HFFc6 (cell line): ENCODE data around the gene HERC3. TPM values are rescaled to one million over a fixed set of nuclear protein-coding genes. Genes with fewer than 3 reads are reported as not detected.
"Not testable (repeated sequence)": the region's sequence is repeated elsewhere in the genome, so short reads cannot be mapped to it uniquely, and the experiment has no call there.

Source experiments
- DNase-seq: peaks from one replicate; pipeline ENCODE4 v3.0.0-alpha.2; 2018
- H3K27ac Mint-ChIP-seq: 2 replicates; pipeline ENCODE4 v1.8.0; 2020; ENCODE audit warnings: mild to moderate bottlenecking, mixed read lengths
- H3K27me3 Mint-ChIP-seq: 2 replicates; pipeline ENCODE4 v1.8.0; 2021; ENCODE audit warnings: mild to moderate bottlenecking, moderate library complexity, mixed read lengths; ENCODE audit not compliant: insufficient read depth
- H3K36me3 Mint-ChIP-seq: 2 replicates; pipeline ENCODE4 v1.8.0; 2021; ENCODE audit warnings: low read depth, mixed read lengths
- H3K4me1 Mint-ChIP-seq: 2 replicates; pipeline ENCODE4 v1.8.0; 2020; ENCODE audit warnings: low read depth, mixed read lengths
- H3K4me3 Mint-ChIP-seq: 2 replicates; pipeline ENCODE4 v1.8.0; 2020; ENCODE audit warnings: mild to moderate bottlenecking, moderate library complexity, mixed read lengths
- H3K9me3 Mint-ChIP-seq: 2 replicates; pipeline ENCODE4 v1.8.0; 2020; ENCODE audit warnings: mild to moderate bottlenecking, mixed read lengths
- total RNA-seq, 6 experiments: library from RNA; stranded (reverse); fragmentation: NEBNext Ultra II Directional; extraction: Animal tissue kit (Norgen Biotek cat#: 25700); gene quantifications; 2 replicates in 1 of 6; 3 replicates in 5 of 6; pipeline ENCODE4 v1.2.3, GENCODE V29; 2021
- TF ChIP-seq, protein P1 (sequence below): fragments of 200-600 bp; sonication (generic); IDR thresholded peaks from 2 replicates; pipeline ENCODE4 v1.5.0; 2021; ENCODE audit warnings: antibody characterized with exemption, mild to moderate bottlenecking

Gene HERC3
- total RNA-seq, 6 experiments from 2014 or later, result 16.5 to 32.2 (median 26.6) TPM

DNA sequence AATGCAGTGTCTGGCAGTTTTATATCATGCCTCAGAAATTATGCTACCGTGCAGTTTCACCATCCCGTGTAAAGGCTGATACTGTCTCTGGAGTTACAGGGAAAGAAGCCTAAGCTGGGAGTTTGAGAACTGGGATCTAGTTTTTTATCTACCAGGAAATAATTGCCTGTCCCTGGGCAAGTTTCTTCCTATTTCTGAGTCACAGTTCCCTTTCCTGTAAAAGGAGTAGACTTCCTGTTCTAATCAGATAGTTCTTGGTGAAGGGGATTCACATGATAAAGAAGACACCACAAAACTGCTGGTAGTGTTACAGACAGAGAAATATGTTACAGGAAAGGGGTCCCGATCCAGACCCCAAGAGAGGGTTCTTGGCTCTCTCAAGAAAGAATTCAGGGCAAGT lies 17.1 kb downstream of the HERC3 start:
- H3K27me3 Mint-ChIP-seq, result no peaks in the 10 kb centered on the region
- peaks cover 41% of the 10 kb centered on the region for H3K36me3 Mint-ChIP-seq
- H3K27ac Mint-ChIP-seq, result peak overlapping the region; percentile 46; the same call in 1 of the 2 replicates
- no peak overlapping the region for H3K4me3 Mint-ChIP-seq
- TF ChIP-seq, protein P1, sequence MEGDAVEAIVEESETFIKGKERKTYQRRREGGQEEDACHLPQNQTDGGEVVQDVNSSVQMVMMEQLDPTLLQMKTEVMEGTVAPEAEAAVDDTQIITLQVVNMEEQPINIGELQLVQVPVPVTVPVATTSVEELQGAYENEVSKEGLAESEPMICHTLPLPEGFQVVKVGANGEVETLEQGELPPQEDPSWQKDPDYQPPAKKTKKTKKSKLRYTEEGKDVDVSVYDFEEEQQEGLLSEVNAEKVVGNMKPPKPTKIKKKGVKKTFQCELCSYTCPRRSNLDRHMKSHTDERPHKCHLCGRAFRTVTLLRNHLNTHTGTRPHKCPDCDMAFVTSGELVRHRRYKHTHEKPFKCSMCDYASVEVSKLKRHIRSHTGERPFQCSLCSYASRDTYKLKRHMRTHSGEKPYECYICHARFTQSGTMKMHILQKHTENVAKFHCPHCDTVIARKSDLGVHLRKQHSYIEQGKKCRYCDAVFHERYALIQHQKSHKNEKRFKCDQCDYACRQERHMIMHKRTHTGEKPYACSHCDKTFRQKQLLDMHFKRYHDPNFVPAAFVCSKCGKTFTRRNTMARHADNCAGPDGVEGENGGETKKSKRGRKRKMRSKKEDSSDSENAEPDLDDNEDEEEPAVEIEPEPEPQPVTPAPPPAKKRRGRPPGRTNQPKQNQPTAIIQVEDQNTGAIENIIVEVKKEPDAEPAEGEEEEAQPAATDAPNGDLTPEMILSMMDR, result no peak
- no peaks in the 10 kb centered on the region for H3K9me3 Mint-ChIP-seq
- no peak for DNase-seq
- peaks cover 56% of the 10 kb centered on the region for H3K4me1 Mint-ChIP-seq

DNA sequence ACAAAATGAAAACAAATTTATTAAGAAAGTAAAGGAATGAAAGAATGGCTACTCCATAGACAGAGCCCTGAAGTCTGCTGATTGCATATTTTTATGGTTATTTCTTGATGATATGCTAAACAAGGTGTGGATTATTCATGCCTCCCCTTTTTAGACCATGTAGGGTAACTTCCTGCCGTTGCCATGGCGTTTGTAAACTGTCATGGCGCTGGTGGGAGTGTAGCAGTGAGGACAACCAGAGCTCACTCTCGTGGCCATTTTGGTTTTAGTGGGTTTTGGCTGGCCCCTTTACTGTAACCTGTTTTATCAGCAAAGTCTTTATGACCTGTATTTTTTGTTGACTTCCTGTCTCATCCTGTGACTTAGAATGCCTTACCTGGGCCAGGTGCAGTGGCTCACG lies 17.5 kb downstream of the HERC3 start:
- H3K4me3 Mint-ChIP-seq, H3K27me3 Mint-ChIP-seq, H3K9me3 Mint-ChIP-seq, DNase-seq: not testable (repeated sequence)
- peak overlapping the region; percentile 46; the same call in 1 of the 2 replicates for H3K27ac Mint-ChIP-seq
- H3K36me3 Mint-ChIP-seq, result peaks cover 37% of the 10 kb centered on the region
- H3K4me1 Mint-ChIP-seq, result peaks cover 60% of the 10 kb centered on the region

DNA sequence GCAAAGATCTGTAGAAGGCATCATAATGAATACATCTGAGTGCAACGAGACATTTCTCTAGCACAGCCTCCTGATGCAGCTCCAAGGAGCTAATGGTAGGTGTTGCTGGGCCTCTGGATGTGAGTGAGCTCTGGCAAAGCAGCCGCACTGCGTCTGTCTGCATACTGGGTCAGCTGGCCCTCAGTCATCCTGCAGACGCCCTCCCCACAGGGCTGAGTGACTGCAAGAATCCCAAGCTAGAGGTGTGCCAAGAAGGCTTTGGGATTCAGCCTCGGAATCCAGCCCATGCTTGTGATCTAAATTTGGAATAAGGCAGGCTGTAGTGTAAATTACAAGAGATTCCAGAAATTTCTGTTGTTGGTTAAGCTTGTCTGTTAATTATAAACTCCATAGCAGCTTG lies 18.5 kb downstream of the HERC3 start:
- no peak for DNase-seq
- H3K4me3 Mint-ChIP-seq, result peak overlapping the region; percentile 32
- peaks cover 67% of the 10 kb centered on the region for H3K4me1 Mint-ChIP-seq
- H3K9me3 Mint-ChIP-seq, result no peaks in the 10 kb centered on the region
- H3K27me3 Mint-ChIP-seq, result no peaks in the 10 kb centered on the region
- H3K36me3 Mint-ChIP-seq, result peaks cover 31% of the 10 kb centered on the region
- TF ChIP-seq, protein P1, result no peak
- H3K27ac Mint-ChIP-seq, result peak overlapping the region; percentile 82

DNA sequence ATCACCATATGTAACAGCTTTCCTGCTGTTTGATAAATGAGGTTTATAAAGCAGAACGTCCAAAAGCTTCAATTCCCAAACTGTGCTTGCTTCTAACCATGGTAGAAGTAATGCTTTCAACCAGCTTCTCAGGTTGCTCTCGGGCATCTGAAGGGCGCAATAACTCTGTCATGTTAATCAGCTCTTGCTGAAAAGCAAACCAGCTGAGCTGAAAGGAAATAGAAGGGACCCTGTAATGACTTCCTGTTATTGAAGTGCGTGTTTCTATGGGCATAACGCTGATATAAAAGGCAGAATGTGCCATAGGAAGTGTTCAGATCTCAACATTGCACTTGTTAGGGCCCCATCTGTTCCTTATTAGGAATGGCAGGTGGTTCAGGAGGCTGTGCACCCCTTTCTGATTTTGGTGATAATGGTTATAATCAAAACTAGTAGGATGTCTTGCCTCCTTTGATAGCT lies 21.2 kb downstream of the HERC3 start:
- DNase-seq, result no peak
- Mint-ChIP-seq H3K4me1 (peaks cover 93% of the 10 kb centered on the region), H3K4me3 (no peak overlapping the region), H3K36me3 (peaks cover 11% of the 10 kb centered on the region), H3K27ac (peak overlapping the region; percentile 82), H3K9me3 (no peaks in the 10 kb centered on the region), H3K27me3 (no peaks in the 10 kb centered on the region)
- TF ChIP-seq, protein P1, result no peak

DNA sequence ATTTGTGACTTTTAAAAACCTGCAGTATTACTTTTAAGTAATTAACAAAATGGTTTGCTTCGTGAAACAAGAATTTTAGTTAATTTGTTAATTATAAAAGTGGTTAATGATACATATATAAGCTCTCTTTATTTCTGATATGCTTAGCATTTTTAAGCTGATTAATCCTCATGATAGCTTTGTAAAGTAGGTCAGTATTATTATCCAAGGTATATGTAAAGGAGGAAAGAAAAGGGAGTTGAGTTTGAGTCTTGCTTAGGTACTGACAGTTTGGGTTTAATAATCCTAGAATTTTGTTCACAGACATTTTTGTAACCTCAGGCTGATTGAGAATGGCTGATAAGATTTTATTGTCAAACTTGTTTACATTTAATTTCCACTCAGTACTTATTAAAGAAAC lies 21.8 kb downstream of the HERC3 start:
- Mint-ChIP-seq H3K27ac (no peak overlapping the region), H3K27me3 (no peaks in the 10 kb centered on the region), H3K4me1 (peaks cover 95% of the 10 kb centered on the region), H3K9me3 (no peaks in the 10 kb centered on the region), H3K4me3 (no peak overlapping the region), H3K36me3 (peaks cover 5% of the 10 kb centered on the region)
- TF ChIP-seq, protein P1, result no peak
- DNase-seq, result no peak

DNA sequence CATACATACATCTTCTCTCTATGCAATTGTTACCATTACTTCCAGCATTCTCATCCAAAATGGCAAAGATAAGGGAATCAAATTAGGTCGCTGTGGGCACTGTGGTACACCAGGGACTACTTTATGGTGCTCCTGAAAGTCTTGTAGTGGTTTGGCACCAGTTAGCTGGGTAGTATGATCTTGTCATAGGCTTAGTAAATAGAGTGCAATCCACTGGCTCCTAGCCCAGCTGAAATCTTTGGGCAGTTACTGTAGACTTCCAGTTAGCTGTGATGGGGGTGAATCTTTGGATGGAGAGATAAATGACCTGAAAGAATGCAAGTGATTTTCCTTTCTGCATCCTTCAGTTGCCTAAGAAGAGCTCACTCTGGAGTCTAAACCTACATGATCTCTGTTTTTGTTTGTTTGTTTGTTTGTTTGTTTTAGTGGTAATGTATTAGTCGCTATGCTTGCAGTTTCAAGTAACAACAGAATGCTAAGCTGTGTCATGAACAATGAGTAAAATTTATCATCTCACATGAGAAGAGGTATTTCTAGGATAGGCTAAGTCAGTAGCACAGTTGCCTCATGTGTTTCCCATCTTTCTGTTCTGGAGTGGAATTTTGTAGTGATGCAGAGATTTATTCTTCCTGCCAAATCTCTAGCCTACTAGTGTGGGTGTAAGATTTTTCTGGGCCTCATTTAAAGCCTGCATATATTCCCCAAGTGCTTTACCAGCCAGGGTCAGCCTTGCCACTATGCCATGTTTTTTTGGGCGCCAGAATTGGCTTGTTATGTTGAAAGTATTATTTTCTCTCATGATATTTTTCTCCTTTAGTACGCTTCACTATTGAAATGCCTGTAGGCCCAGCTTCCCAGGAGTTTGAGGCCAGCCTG lies 24.2 kb downstream of the HERC3 start:
- H3K9me3 Mint-ChIP-seq, result no peaks in the 10 kb centered on the region
- no peaks in the 10 kb centered on the region for H3K27me3 Mint-ChIP-seq
- H3K36me3 Mint-ChIP-seq, result no peaks in the 10 kb centered on the region
- TF ChIP-seq, protein P1, result no peak
- H3K4me3 Mint-ChIP-seq, result peak overlapping the region; percentile 69
- peak overlapping the region; percentile 89 for H3K27ac Mint-ChIP-seq
- DNase-seq, result peak; percentile 92
- H3K4me1 Mint-ChIP-seq, result peaks cover 94% of the 10 kb centered on the region
